ENCODE measurements around the gene SLCO2A1. TPM values are rescaled to one million over a fixed set of nuclear protein-coding genes. Genes with fewer than 3 reads are reported as not detected.

The SLCO2A1 gene
- total RNA-seq, 1 donor from 2014 or later: 3.7 TPM

DNA sequence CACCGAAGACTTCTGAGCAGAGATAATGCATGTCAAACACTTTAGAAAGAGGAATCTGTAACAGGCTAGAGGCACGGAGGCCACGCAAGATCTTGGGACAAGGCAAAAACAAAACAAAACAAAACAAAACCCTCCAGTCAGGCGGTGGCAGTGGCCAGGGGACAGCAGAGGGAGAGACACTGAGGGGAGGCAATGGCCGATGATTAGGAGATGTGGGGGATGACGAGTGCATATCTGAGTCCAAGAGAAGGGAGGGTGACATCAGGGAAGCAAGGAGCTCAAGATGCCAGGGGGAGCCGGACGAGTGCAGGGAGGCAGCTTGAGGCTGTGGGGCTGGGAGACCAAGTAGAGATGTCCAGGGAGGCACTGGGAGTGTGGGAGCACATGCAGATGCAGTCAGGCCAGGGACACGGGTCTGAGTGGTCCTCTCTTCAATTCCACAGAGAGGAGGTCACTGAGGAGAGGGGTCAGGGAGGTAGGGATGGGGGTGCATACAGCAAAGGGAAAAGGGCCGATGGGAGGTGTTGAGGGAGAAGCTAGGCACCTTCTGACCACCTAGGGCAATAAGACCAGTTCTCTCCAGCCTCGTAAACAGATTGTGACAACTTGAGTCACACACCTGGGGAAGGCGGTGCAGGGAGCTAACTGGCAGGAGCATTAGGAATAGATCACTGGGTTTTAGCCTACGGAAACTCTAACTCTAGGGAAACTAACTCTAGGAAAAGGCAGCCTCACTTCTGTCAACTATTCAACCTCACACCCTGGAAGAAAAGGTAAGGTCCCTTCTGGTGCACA, 29.6 kb downstream of the SLCO2A1 start:
- no peak for DNase-seq

DNA sequence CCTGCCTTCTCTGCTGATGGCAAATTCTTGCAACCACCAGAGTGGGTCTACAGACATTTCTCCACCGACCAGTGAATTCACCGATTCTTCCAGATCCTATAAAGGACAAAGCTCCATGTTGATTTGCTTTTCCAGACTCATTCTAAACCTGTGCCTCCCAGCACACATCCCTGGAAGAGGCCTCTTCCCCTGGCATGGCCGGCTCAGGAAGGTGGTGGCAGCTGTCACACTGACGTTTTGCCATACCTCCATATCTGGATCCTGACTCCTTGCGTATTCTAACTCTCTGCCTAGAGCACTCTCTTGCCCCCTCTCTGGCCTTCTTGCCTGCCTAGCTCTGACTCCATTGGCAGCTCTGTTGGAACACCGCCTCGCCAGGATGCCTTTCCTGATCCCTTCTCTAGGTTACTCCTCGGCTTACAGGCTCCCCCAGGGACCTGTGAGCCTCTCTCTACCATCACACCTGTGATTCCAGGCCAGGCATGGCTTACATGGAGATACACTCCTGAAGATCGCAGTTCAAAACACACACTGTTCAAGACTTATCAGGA, 31.0 kb downstream of the SLCO2A1 start:
- DNase-seq: no peak

- no peak for DNase-seq
Observed at GRCh38 chr3:133997871-133998635, 31.7 kb downstream of the SLCO2A1 start.

- DNase-seq: no peak
Observed at GRCh38 chr3:133996996-133997395, 32.7 kb downstream of the SLCO2A1 start.

DNA sequence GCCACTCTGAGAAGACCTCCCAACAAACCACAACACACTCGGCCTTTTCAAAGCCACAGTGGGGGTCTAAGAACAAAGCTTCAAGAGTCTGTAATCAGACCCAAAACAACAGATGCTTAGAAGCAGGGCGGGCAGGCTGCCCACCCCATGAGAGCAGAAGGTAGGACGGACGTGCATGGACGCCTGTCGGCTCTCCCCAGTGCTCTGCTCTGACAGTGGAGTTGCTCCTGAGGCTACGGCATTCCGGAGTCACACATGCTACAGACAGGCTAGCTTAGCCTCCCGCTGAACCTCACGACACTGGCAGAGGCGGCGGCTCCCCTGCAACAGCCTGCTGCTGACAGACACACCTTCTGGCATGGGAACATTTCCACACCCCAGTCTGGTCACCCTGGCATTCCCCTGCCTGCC, 33.5 kb downstream of the SLCO2A1 start:
- no peak for DNase-seq

GRCh38 chr3:133995264-133995663, 34.5 kb downstream of the SLCO2A1 start:
- DNase-seq: no peak

GRCh38 chr3:133994166-133994890, 35.4 kb downstream of the SLCO2A1 start:
- no peak for DNase-seq

- DNase-seq: no peak
Observed at GRCh38 chr3:133992951-133993620, 36.6 kb downstream of the SLCO2A1 start.

DNA sequence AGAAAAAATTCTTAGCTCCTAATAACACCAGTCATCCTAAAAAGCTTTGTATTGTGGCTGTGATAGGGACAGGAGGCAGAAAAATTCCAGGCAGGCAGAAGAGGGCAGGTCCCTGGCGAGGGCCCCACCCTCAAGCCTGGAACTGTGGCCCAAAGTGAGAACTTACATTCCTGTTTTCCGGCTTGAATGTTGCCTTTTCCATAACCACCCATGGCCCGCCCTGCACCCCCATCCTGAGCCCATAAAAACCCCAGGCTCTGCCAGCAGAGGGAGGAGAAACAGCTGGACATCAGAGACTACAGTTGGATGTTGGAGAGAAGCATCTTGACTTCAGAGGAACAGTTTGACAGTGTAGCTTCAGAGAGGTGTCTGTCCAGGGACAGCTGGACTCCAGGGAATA, 37.3 kb downstream of the SLCO2A1 start:
- no peak for DNase-seq

GRCh38 chr3:133991637-133992036, 38.1 kb downstream of the SLCO2A1 start:
- DNase-seq: no peak

DNA sequence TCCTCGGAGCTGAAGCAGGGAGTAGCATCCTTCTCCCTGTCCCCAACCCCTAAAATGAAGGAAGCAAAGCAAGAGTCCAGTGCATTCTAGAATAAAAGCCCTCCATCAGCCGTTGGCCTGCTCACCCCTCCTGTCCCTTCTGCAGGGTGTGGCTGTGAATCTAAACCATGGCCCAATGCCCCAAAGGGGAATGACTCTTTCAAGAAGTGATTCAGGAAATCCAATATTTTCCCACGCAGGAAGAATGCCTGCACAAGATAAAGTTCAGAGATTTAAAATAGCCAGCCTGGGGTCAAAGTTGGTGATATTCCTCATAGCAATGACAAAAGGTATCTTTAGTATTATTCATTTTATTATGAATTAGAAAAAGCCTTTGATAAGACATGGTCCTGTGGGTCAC, 38.5 kb downstream of the SLCO2A1 start:
- DNase-seq: no peak

- DNase-seq: no peak
Observed at GRCh38 chr3:133989936-133990702, 39.6 kb downstream of the SLCO2A1 start.

DNA sequence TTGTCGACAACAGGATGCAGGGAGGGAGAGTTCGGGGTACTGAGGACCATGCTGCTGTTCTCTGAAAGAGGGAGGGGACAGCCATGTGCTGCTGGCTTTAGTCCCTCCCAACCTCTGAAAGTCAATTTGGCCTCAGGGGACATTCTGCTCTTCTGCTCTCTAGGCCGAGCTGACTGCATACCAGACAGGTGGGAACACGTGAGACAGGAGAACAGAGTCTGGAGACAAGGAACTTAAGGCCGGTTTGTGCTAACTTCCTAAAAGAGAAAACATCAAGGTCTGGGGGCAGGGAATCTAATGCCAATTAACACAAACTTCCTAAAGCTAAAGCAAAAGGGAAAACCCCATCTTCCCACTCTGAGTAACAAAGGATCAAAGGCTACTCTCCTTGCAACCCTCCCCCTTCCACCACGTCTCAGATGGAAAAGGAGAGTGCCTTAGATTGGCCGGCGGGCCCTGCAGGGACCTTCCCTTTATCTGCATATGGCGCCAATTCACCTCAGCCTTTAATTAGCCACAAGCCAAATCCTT, 41.0 kb downstream of the SLCO2A1 start:
- DNase-seq: no peak

DNA sequence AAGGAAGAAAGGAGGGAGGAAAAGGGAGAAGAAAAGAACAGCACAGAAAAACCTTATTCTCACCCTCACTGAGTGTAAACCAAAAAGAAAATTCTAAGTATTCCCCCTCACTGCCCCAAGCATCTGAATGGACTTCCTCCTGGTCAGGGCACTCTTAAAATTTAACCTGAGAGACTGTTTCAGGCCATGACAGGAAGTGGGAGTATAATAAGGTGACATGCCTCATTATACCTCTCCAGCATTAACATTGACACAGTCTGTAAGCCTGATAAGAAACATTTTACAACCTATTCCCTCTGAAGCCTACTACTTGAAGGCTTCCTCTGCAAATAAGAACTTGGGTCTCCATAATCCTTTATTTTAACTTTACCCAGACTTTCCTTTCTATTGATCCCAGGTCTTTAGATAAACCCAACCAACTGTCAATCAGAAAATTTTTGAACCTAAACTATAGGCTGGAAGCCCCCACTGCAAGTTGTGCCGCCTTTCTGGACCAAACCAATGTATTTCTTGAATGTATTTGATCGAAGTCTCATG, 41.7 kb downstream of the SLCO2A1 start:
- no peak for DNase-seq

GRCh38 chr3:133987136-133987535, 42.6 kb downstream of the SLCO2A1 start:
- no peak for DNase-seq

GRCh38 chr3:133986311-133986710, 43.4 kb downstream of the SLCO2A1 start:
- no peak for DNase-seq

GRCh38 chr3:133984975-133985374, 44.8 kb downstream of the SLCO2A1 start:
- no peak for DNase-seq

GRCh38 chr3:133983576-133984560, 45.9 kb downstream of the SLCO2A1 start:
- no peak for DNase-seq

- no peak for DNase-seq
Observed at GRCh38 chr3:133983126-133983525, 46.6 kb downstream of the SLCO2A1 start.
